BLaER1 treated with 17β-estradiol and CSF1 and Interleukin-3, amounts not matched to agents 10 nM and 100 nM (cell line): ENCODE results near the gene F2RL2.

Source experiments
- H3K27ac ChIP-seq, 11 experiments: shearing (Covaris generic); formaldehyde crosslinking; 2 replicates each; pipeline ENCODE4 v1.8.1; 2022
- H3K27me3 ChIP-seq, 11 experiments: shearing (Covaris generic); formaldehyde crosslinking; 2 replicates each; pipeline ENCODE4 v1.8.1; 2022
- H3K36me3 ChIP-seq, 11 experiments: shearing (Covaris generic); formaldehyde crosslinking; 2 replicates each; pipeline ENCODE4 v1.8.1; 2022
- H3K4me1 ChIP-seq, 10 experiments: shearing (Covaris generic); formaldehyde crosslinking; 2 replicates each; pipeline ENCODE4 v1.8.1; 2022
- H3K4me2 ChIP-seq, 11 experiments: shearing (Covaris generic); formaldehyde crosslinking; 2 replicates each; pipeline ENCODE4 v1.8.1; 2022
- H3K4me3 ChIP-seq, 10 experiments: shearing (Covaris generic); formaldehyde crosslinking; 2 replicates each; pipeline ENCODE4 v1.8.1; 2022
- H3K9ac ChIP-seq, 11 experiments: shearing (Covaris generic); formaldehyde crosslinking; 2 replicates each; pipeline ENCODE4 v1.8.1; 2022
- H3K9me3 ChIP-seq, 11 experiments: shearing (Covaris generic); formaldehyde crosslinking; replicated peaks in 1 of 11; 2 replicates each; pipeline ENCODE4 v1.8.1; 2022
- H4K20me1 ChIP-seq, 11 experiments: shearing (Covaris generic); formaldehyde crosslinking; 2 replicates each; pipeline ENCODE4 v1.8.1; 2022
- Cebpa-rat ChIP-seq, 11 experiments: shearing (Covaris generic); IDR thresholded peaks; 2 replicates each; pipeline ENCODE4 v1.8.1; 2022

Gene F2RL2, protein sequence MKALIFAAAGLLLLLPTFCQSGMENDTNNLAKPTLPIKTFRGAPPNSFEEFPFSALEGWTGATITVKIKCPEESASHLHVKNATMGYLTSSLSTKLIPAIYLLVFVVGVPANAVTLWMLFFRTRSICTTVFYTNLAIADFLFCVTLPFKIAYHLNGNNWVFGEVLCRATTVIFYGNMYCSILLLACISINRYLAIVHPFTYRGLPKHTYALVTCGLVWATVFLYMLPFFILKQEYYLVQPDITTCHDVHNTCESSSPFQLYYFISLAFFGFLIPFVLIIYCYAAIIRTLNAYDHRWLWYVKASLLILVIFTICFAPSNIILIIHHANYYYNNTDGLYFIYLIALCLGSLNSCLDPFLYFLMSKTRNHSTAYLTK

DNA sequence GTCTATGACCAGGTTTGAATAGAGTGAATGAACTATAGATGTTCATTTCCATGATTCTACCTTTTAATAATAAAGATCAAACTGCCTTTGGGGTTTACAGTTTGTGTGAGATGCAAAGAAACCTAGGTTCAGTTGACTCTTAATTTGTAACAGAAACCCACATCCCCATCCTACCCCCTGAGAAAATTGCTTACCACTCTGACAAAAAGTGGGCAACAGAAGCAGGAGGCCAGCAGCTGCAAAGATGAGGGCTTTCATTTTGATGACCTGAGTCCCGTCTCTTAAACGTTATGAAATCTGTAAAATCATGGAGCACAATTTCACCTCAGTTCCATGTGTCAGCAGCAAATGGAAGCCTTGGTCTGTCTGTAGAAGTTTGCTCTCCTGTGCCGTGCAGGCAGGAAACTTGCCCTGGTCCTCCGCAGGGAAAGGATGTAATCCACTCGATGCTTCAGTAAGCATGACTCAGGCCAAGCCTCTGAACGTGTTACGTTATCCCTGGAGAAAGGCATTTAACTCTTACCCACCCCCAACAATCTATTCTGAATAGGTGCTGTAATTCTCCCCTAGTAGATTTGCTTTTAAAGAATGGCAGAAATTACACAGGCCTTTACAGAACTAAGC lies at the start of gene F2RL2:
Gene F2RL2 (minus strand): TSS at position 431 of the 624 bp plus-strand sequence. CDS start 173 bp downstream, at position 258.
- Histone ChIP-seq H3K27me3 (no peaks in the 10 kb centered on the region), H3K4me3 (no peak within 1 kb of the TSS), H3K27ac (no peak within 1 kb of the TSS), H3K4me1 (peaks cover 13 to 32% (median 21%) of the 10 kb centered on the region in 10 experiments; a peak in 18 of 20 replicates), H3K9me3 (no peaks in the 10 kb centered on the region), H3K4me2 (peak within 1 kb of the TSS in 9 of 11 experiments; percentile 5 to 46 (median 30); a peak in 11 of 22 replicates), H3K36me3 (peaks cover 27 to 94% (median 61%) of the 10 kb centered on the region in 11 experiments), H4K20me1 (peaks cover 0 to 93% (median 0%) of the 10 kb centered on the region in 11 experiments; a peak in 4 of 22 replicates), H3K9ac (no peak within 1 kb of the TSS)
- TF ChIP-seq Cebpa-rat (IDR thresholded peaks at IDR 0.05) = no peak

DNA sequence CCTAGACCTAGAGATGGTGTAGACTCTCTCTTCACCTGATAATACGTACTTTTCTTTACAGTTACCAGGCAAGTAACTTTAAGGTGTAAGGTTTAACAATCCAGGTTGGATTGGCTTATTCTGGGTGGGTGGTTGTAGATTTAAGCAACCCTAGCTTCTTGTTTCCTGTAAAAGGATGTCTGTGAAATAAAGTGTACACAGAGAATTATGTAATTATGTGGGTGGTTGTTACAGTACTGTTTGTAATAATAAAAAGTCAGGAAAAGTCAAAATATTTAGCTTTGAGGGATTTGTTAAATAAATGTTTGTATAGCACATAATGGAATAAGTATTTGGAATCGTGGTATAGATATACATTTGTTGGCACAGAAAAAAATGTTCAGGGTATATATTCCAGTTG lies 49.0 kb upstream of the F2RL2 start:
- Histone ChIP-seq H3K4me2 (no peak overlapping the region), H3K36me3 (peaks cover 90 to 100% (median 98%) of the 10 kb centered on the region in 11 experiments), H4K20me1 (peaks cover 0 to 18% (median 0%) of the 10 kb centered on the region in 11 experiments; a peak in 2 of 22 replicates), H3K27me3 (no peaks in the 10 kb centered on the region), H3K27ac (no peak overlapping the region), H3K4me3 (no peak overlapping the region), H3K9me3 (peaks cover 0 to 5% (median 0%) of the 10 kb centered on the region in 11 experiments; a peak in 2 of 22 replicates), H3K9ac (no peak overlapping the region), H3K4me1 (no peaks in the 10 kb centered on the region)
- TF ChIP-seq Cebpa-rat (IDR thresholded peaks at IDR 0.05) = no peak

DNA sequence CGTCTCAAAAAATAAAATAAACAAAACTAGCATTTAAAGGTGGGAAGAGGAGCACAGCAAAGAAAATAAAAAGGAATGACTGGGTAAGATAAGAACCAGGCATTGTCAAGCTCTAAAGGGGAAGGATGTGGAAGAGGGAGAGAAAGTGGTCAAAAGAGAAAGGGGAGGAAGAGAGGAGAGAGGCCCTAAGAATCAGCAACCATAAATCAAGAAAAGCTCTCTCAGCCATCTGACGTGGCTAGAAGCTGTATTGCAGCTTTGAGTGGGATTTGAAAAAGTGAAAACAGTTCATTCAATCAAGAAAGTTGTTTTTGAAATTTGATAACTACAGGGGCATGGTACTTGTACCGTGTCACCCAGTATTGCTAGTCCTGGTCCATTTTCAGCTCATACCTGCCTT lies 47.3 kb upstream of the F2RL2 start:
- Histone ChIP-seq H3K27me3 (no peaks in the 10 kb centered on the region), H3K4me1 (no peaks in the 10 kb centered on the region), H3K9me3 (peaks cover 0 to 5% (median 0%) of the 10 kb centered on the region in 11 experiments; a peak in 2 of 22 replicates), H3K4me3 (no peak overlapping the region), H4K20me1 (peaks cover 0 to 19% (median 0%) of the 10 kb centered on the region in 11 experiments; a peak in 2 of 22 replicates), H3K9ac (no peak overlapping the region), H3K4me2 (no peak overlapping the region), H3K27ac (no peak overlapping the region), H3K36me3 (peaks cover 89 to 100% (median 98%) of the 10 kb centered on the region in 11 experiments)
- no peak for TF ChIP-seq Cebpa-rat (IDR thresholded peaks at IDR 0.05)

DNA sequence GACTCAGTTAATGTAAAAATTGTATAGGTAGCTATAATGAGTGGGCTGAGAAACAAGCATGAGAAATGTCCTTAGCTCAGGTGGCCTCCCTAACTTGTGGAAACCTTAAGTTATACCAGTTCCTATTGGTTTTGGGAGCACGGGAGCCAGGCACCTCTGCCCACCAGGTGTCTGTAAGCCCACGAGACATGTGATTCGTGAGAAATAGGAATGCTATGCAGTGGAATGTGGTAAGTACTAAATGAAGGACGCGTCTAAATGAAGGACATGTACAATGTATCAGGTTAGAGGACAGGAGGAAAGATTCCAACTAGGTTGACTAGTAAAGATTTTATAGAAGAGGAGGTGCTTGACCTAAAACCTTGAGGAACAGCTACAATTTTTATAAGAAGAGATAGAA lies 46.0 kb upstream of the F2RL2 start:
- no peak for TF ChIP-seq Cebpa-rat (IDR thresholded peaks at IDR 0.05)

DNA sequence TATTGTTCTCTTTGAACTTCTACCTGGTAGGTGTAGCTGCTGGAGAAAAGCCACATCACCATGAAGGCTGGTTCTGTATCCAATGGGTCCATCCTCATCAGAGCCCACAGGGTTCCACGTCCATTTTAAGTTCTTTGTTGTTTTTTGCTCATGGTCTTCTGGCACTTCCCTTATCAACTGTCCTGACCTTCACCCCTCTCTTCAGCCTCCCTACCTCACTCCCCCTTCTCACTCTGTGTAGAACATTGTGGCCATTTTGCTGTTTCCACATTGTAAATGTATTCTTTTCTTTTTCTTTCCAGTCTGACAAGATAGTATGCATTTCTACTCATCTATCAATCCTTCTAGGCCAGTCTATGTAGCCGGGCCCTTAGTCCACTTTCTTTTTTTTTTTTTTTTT lies 44.3 kb upstream of the F2RL2 start:
- Histone ChIP-seq H3K4me2 (no peak overlapping the region), H3K27ac (no peak overlapping the region), H3K27me3 (no peaks in the 10 kb centered on the region), H3K4me3 (no peak overlapping the region), H3K4me1 (no peaks in the 10 kb centered on the region), H3K9ac (no peak overlapping the region), H4K20me1 (peaks cover 0 to 25% (median 0%) of the 10 kb centered on the region in 11 experiments; a peak in 2 of 22 replicates), H3K9me3 (peaks cover 0 to 5% (median 0%) of the 10 kb centered on the region in 11 experiments; a peak in 2 of 22 replicates), H3K36me3 (peaks cover 88 to 100% (median 98%) of the 10 kb centered on the region in 11 experiments)
- no peak for TF ChIP-seq Cebpa-rat (IDR thresholded peaks at IDR 0.05)

More for the DNA sequence above, 46.0 kb upstream of the F2RL2 start:
- H3K9ac ChIP-seq = no peak overlapping the region
- no peaks in the 10 kb centered on the region for H3K4me1 ChIP-seq
- H3K27me3 ChIP-seq = no peaks in the 10 kb centered on the region
- no peak overlapping the region for H3K27ac ChIP-seq
- H3K4me2 ChIP-seq = no peak overlapping the region
- H3K9me3 ChIP-seq = peaks cover 0 to 5% (median 0%) of the 10 kb centered on the region in 11 experiments; a peak in 2 of 22 replicates
- no peak overlapping the region for H3K4me3 ChIP-seq
- H4K20me1 ChIP-seq = peaks cover 0 to 19% (median 0%) of the 10 kb centered on the region in 11 experiments; a peak in 2 of 22 replicates
- H3K36me3 ChIP-seq = peaks cover 87 to 100% (median 98%) of the 10 kb centered on the region in 11 experiments

DNA sequence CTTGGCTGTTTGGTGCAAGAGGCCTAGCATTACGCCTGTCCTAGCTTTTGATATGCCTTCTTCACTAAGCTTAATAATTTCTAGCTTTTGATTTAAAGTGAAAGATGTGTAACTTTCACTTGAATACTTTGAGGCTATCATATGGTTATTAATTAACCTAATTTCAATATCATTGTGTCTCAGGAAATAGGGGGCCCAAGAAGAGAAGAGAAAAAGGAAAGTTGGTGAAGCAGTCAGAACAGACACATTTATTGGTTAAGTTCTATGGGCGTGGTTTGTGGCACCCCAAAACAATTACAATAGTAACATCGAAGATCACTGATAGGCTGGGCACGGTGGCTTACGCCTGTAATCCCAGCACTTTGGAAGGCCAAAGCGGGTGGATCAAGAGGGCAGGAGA lies 40.9 kb upstream of the F2RL2 start:
- Histone ChIP-seq H3K27me3 (no peaks in the 10 kb centered on the region), H3K4me1 (no peaks in the 10 kb centered on the region), H3K9ac (no peak overlapping the region), H3K27ac (no peak overlapping the region), H3K4me3 (no peak overlapping the region), H3K9me3 (no peaks in the 10 kb centered on the region; a peak in 2 of 22 replicates), H3K4me2 (no peak overlapping the region), H4K20me1 (peaks cover 0 to 45% (median 0%) of the 10 kb centered on the region in 11 experiments; a peak in 2 of 22 replicates), H3K36me3 (peaks cover 78 to 100% (median 98%) of the 10 kb centered on the region in 11 experiments)
- no peak for TF ChIP-seq Cebpa-rat (IDR thresholded peaks at IDR 0.05)

DNA sequence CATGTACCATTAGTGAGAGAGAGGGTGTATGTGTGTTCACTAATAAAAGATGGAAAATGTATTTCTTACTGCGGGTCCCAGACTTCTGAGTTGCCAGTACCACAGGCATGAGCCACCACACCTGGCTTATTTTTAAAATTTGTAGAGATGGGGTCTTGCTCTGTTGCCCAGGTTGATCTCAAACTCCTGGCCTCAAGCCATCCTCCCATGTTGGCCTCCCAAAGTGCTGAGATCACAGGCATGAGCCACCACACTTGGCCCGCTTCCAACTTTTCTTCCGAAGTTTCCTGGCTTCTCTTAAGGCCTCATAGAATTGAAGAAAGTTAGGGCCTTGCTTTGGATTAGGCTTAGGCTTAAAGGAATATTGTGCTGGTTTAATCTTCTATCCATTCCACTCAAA lies 40.4 kb upstream of the F2RL2 start:
- no peaks in the 10 kb centered on the region for H3K9me3 ChIP-seq
- no peak overlapping the region for H3K4me2 ChIP-seq
- TF ChIP-seq Cebpa-rat (IDR thresholded peaks at IDR 0.05) = no peak
- H3K9ac ChIP-seq = no peak overlapping the region
- no peaks in the 10 kb centered on the region for H3K27me3 ChIP-seq
- no peaks in the 10 kb centered on the region for H3K4me1 ChIP-seq
- peaks cover 0 to 50% (median 0%) of the 10 kb centered on the region in 11 experiments; a peak in 2 of 22 replicates for H4K20me1 ChIP-seq
- H3K27ac ChIP-seq = no peak overlapping the region
- no peak overlapping the region for H3K4me3 ChIP-seq
- peaks cover 81 to 100% (median 98%) of the 10 kb centered on the region in 11 experiments for H3K36me3 ChIP-seq

DNA sequence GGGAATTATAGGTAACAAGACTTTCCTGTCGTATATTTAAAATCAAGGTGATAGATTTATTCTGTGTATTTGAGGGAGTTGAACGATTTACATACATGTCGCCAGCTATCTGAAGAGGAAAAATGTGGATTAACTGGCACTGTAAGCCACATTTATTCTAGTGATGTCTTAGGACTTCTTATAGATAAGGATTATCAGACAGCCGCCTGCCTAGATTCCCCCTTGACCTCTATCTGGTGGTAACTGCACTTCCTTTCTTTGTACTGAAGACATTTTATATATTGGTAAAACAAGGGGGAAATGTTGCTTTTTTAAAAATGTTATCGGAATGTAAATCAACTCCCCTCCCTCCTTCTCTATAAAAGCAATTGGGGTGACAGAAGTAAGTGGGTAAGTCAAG lies 39.3 kb upstream of the F2RL2 start:
- Histone ChIP-seq H3K4me2 (no peak overlapping the region), H3K36me3 (peaks cover 85 to 100% (median 99%) of the 10 kb centered on the region in 11 experiments), H3K4me3 (no peak overlapping the region), H4K20me1 (peaks cover 0 to 55% (median 0%) of the 10 kb centered on the region in 11 experiments; a peak in 2 of 22 replicates), H3K9ac (no peak overlapping the region), H3K9me3 (no peaks in the 10 kb centered on the region), H3K4me1 (peaks cover 0 to 3% (median 0%) of the 10 kb centered on the region in 10 experiments; a peak in 4 of 20 replicates), H3K27ac (no peak overlapping the region), H3K27me3 (no peaks in the 10 kb centered on the region)
- TF ChIP-seq Cebpa-rat (IDR thresholded peaks at IDR 0.05) = no peak

DNA sequence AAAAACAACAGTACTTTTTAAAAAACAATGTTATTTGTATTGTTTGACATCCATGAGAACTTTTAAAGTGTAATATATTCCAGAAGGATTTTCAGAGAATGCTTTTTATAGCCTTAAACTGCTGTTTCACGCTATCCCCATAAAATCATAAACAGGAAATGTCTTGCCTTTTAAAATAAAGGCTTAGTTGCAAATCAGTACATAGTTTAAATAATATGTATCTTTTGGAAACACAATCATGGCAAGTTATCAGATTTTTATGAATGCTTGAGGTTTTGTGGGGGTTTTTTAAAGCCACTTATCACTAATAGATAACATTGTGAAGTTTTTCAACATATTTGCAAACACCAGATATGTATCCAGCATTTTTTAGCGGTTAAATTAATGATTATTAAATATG lies 37.2 kb upstream of the F2RL2 start:
- no peaks in the 10 kb centered on the region for H3K27me3 ChIP-seq
- H3K4me2 ChIP-seq = no peak overlapping the region
- H3K4me1 ChIP-seq = peaks cover 0 to 13% (median 10%) of the 10 kb centered on the region in 10 experiments; a peak in 9 of 20 replicates
- no peak overlapping the region for H3K9ac ChIP-seq
- H3K9me3 ChIP-seq = no peaks in the 10 kb centered on the region
- H4K20me1 ChIP-seq = peaks cover 0 to 53% (median 0%) of the 10 kb centered on the region in 11 experiments; a peak in 2 of 22 replicates
- no peak overlapping the region for H3K4me3 ChIP-seq
- peaks cover 77 to 100% (median 94%) of the 10 kb centered on the region in 11 experiments for H3K36me3 ChIP-seq
- H3K27ac ChIP-seq = no peak overlapping the region
- TF ChIP-seq Cebpa-rat (IDR thresholded peaks at IDR 0.05) = no peak
